Ovary (tissue), 9 donors: ENCODE measurements around the gene KCNK2. TPM values are rescaled to one million over a fixed set of nuclear protein-coding genes. Genes with fewer than 3 reads are reported as not detected.
"Not testable (repeated sequence)": the region's sequence is repeated elsewhere in the genome, so short reads cannot be mapped to it uniquely, and the experiment has no call there.

Source experiments
- DNase-seq, 5 donors: peaks; one replicate each; pipeline ENCODE4 v3.0.0-alpha.2; 2019 to 2020
- H3K27ac ChIP-seq, 2 donors: fragments of 200-600 bp; one replicate each; pipeline versions ENCODE4 v1.5.1 to v1.8.0; 2019 to 2022
- H3K27me3 ChIP-seq: fragments of 200-600 bp; one replicate; pipeline ENCODE4 v1.8.0; 2022
- H3K36me3 ChIP-seq: fragments of 200-600 bp; sonication (generic); one replicate; pipeline ENCODE4 v1.5.1; 2019
- H3K4me1 ChIP-seq: one replicate; pipeline ENCODE4 v1.8.1; 2013; ENCODE audit warnings: mild to moderate bottlenecking, moderate library complexity; ENCODE audit not compliant: insufficient read depth
- H3K4me3 ChIP-seq: fragments of 200-600 bp; sonication (generic); one replicate; pipeline ENCODE4 v1.5.1; 2017
- H3K9me3 ChIP-seq, 2 donors: fragments of 200-600 bp in 1 of 2; sonication (generic) in 1 of 2; one replicate each; pipeline versions ENCODE4 v1.5.1 to v1.8.1; 2013 to 2019; ENCODE audit warnings: mild to moderate bottlenecking in 1 of 2, moderate library complexity in 1 of 2
- CTCF ChIP-seq, 3 donors: fragments of 450-650 bp in 2 of 3; fragments of 200-600 bp in 1 of 3; IDR thresholded peaks; one replicate each; pipeline versions ENCODE4 v1.5.1 to v1.8.0; 2016 to 2022; ENCODE audit warnings: antibody characterized with exemption in 3 of 3, mild to moderate bottlenecking in 1 of 3
- EP300 ChIP-seq: sonication (generic); formaldehyde crosslinking; IDR thresholded peaks from one replicate; pipeline ENCODE4 v1.6.1; 2017; ENCODE audit warnings: antibody characterized with exemption
- POLR2A ChIP-seq: fragments of 450-650 bp; IDR thresholded peaks from one replicate; pipeline ENCODE4 v1.6.1; 2017; ENCODE audit warnings: antibody characterized with exemption, mild to moderate bottlenecking, moderate library complexity
- WGBS, 3 donors: extraction: QIAGEN DNeasy Blood & Tissue Kit in 1 of 3; methylation state at CpG; one replicate each; pipeline versions ENCODE4 v1.1.5 to v1.1.7; 2013 to 2017; 5-methylcytosine and 5-hydroxymethylcytosine counted together
- intact Hi-C, 4 donors: fragments of 100-400 bp; cut with DNase I; formaldehyde crosslinking; loops; one replicate each; pipeline versions ENCODE4 v1.11.0 to v1.15.1; 2022 to 2023
- polyA plus RNA-seq, 2 donors: library from polyadenylated mRNA; stranded (reverse); fragments of 200-250 nt in 1 of 2; fragments of 350-450 nt in 1 of 2; fragmentation: Illumina TruSeq in 1 of 2; extraction: RNeasy Lipid Tissue Mini Kit (QIAGEN cat#74804) in 1 of 2; gene quantifications; one replicate each; pipeline ENCODE4 v1.2.3, GENCODE V29; 2013 to 2014
- total RNA-seq, 7 donors: library from RNA; depleted of rRNA in 2 of 7; stranded (reverse); fragments of >200 nt in 2 of 7; fragmentation: NEBNext Ultra II Directional in 3 of 7; extraction: Animal tissue kit (Norgen Biotek cat#: 25700) in 3 of 7; gene quantifications; one replicate each; pipeline versions ENCODE4 v1.1.0 to v1.2.4, GENCODE V29; 2016 to 2023
- donor health status: DM: no; HTN: no; CAD: no; lungs with moderate emphysema.
- donor health status: DM: no; HTN: no; CAD: no.
- donor health status: Bipolar disorder and iron deficiency.
- donor health status: DM: yes; HTN: yes; CAD: no.
- donor health status: DM: no; HTN: no; CAD: no.
- donor health status: DM: yes; HTN: yes; CAD: no.

The KCNK2 gene
- total and polyA plus RNA-seq, 9 donors, result 0.36 to 13.0 (median 1.6) TPM

- no peak overlapping the region for H3K4me3 ChIP-seq
- H3K27ac ChIP-seq, result no peak overlapping the region
- no peak for DNase-seq
- TF ChIP-seq CTCF (IDR thresholded peaks at IDR 0.05), result no peak
- no peak for TF ChIP-seq EP300
- no peak for TF ChIP-seq POLR2A
- no peaks in the 10 kb centered on the region for H3K9me3 ChIP-seq
- H3K36me3 ChIP-seq, result no peaks in the 10 kb centered on the region
- no peaks in the 10 kb centered on the region for H3K4me1 ChIP-seq
- WGBS, 3 donors, result 55 to 67% (median 61%) methylated on average over 1 of the region's 1 CpG
- no peaks in the 10 kb centered on the region for H3K27me3 ChIP-seq
- intact Hi-C loops, result no loop called here
Observed at GRCh38 chr1:215160351-215160750, 77.8 kb downstream of the KCNK2 start.

GRCh38 chr1:215163144-215163543 lies 80.6 kb downstream of the KCNK2 start:
- H3K27me3 ChIP-seq, H3K27ac ChIP-seq, H3K9me3 ChIP-seq, H3K36me3 ChIP-seq, H3K4me1 ChIP-seq, intact Hi-C loops, DNase-seq, H3K4me3 ChIP-seq: not testable (repeated sequence)
- 90 to 96% (median 91%) methylated on average over 4 of the region's 4 CpGs for WGBS, 3 donors

- no peak for DNase-seq
- Histone ChIP-seq H3K27ac (no peak overlapping the region), H3K4me3 (no peak overlapping the region), H3K9me3 (no peaks in the 10 kb centered on the region), H3K27me3 (no peaks in the 10 kb centered on the region), H3K36me3 (no peaks in the 10 kb centered on the region), H3K4me1 (no peaks in the 10 kb centered on the region)
- 74 to 87% (median 77%) methylated on average over 3 of the region's 3 CpGs for WGBS, 3 donors
- no peak for TF ChIP-seq CTCF (IDR thresholded peaks at IDR 0.05)
- no peak for TF ChIP-seq EP300
- TF ChIP-seq POLR2A, result no peak
- intact Hi-C loops, result no loop called here
Observed at GRCh38 chr1:215166886-215167285, 84.3 kb downstream of the KCNK2 start.

- H3K4me3 ChIP-seq, result no peak overlapping the region
- no peak for TF ChIP-seq CTCF (IDR thresholded peaks at IDR 0.05)
- TF ChIP-seq POLR2A, result no peak
- no peak for TF ChIP-seq EP300
- intact Hi-C loops, result no loop called here
- H3K9me3 ChIP-seq, result no peaks in the 10 kb centered on the region
- no peak for DNase-seq
- no peaks in the 10 kb centered on the region for H3K36me3 ChIP-seq
- 79 to 84% (median 80%) methylated on average over 3 of the region's 3 CpGs for WGBS, 3 donors
- H3K27me3 ChIP-seq, result peaks cover 2% of the 10 kb centered on the region
- H3K4me1 ChIP-seq, result no peaks in the 10 kb centered on the region
- H3K27ac ChIP-seq, result no peak overlapping the region
Observed at GRCh38 chr1:215181518-215181917, 99.0 kb downstream of the KCNK2 start.

GRCh38 chr1:215185067-215185620 lies 102.6 kb downstream of the KCNK2 start:
- TF ChIP-seq CTCF (IDR thresholded peaks at IDR 0.05), result no peak
- no peak for TF ChIP-seq POLR2A
- no peak for TF ChIP-seq EP300
- Histone ChIP-seq H3K9me3 (no peaks in the 10 kb centered on the region), H3K27me3 (no peaks in the 10 kb centered on the region), H3K4me3 (no peak overlapping the region), H3K27ac (no peak overlapping the region), H3K4me1 (no peaks in the 10 kb centered on the region), H3K36me3 (no peaks in the 10 kb centered on the region)
- DNase-seq, result no peak
- 74 to 88% (median 81%) methylated on average over 2 of the region's 2 CpGs for WGBS, 3 donors
- intact Hi-C loops, result no loop called here
